Hematopoietic multipotent progenitor cell treated with erythropoietin and hydrocortisone succinate and interleukin-3 and kit ligand, for 6 days (in vitro differentiated cells): ENCODE data around the gene CAD.
"Not testable (repeated sequence)": the region's sequence is repeated elsewhere in the genome, so short reads cannot be mapped to it uniquely, and the experiment has no call there.

Source experiments
- DNase-seq: peaks from one replicate; pipeline ENCODE4 v3.0.0-alpha.2; 2015

Gene CAD

DNA sequence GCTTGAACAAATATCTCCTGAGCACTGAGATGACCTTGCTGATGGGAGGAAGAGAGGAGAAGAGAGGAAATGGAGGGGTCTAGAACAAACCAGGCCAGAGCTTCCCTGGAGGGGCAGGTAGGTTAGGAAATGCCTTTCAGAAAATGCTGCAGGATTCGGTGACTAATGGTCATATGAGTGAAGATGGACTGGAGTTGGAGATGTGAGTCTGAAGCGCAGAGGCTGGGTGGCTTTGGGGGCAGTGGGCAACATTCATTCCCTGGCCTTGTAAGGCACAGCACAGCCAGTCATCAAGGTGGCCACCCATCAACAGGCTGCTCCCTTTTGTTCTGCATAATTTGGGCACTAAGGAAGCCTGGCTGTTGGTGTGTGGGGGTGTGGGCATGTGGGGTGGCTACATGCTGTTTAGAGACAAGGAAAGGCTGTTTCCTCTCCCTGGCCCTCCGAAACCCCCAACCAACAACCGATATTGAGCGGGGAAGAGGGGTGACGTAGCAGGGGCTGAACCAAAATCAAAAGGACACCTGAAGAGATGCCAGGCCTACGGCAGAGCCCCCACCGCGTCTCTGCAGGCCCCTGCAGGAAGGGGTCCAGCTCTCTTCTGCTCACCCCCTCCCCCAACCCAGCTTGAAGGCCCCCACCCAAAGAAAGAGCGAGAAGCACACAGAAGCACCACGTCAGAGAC lies 44.2 kb downstream of the CAD start:
- DNase-seq = no peak

GRCh38 chr2:27261926-27262298 lies 44.7 kb downstream of the CAD start:
- no peak for DNase-seq

DNA sequence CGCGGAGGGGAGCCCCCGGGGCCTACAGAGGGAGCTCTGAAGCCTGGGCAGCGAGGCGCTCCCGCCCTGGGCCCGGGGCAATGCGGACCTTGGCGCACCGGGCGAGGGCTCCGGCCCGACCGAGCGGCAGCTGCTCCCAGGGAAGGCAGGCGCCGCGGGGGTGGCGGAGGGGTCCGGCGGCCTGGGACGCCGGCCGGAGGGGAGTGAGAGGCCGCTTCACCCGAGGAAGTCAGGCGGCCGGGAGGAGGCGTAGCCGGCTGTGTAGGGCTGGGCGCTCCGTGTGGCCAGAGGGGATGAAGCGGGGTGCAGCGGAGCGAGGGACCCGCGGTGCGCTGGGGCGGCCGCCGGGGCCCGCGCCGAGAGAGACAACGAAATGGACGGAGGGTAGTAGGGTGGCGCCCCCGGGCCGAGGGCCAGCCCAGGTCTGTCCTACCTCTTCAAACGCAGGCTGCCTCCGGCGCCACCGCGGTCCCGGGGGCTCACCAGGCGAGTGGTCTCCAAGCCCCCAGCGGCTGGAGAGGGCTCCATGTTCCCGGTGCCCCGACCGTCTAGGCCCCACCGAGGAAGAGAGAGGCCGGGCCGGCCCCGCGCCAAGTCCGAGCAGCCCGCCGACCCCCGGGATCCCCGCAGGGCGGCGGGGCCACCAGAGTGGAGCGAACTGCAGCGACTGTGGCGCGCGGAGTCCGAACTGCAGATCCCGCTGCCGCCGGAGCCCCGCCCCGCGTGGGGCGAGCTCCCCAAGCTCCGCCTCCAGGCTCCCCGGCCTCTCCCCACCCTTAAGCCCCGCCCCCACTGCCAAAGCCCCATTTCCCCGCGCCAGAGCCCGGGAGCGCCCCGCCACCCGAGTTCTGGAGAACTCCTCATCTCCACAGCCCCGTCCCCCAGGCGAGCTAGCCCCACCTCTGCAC lies 45.5 kb downstream of the CAD start, which contains the start of gene SLC30A3:
TSS of gene SLC30A3 (minus strand) at position 669 of the 908 bp plus-strand sequence. CDS start at position 528, 141 bp downstream.
- DNase-seq = peak; percentile 85

GRCh38 chr2:27263287-27264252 lies 46.4 kb downstream of the CAD start:
- peak; percentile 38 for DNase-seq

- DNase-seq = no peak
Observed at GRCh38 chr2:27264253-27264752, 47.1 kb downstream of the CAD start.

DNA sequence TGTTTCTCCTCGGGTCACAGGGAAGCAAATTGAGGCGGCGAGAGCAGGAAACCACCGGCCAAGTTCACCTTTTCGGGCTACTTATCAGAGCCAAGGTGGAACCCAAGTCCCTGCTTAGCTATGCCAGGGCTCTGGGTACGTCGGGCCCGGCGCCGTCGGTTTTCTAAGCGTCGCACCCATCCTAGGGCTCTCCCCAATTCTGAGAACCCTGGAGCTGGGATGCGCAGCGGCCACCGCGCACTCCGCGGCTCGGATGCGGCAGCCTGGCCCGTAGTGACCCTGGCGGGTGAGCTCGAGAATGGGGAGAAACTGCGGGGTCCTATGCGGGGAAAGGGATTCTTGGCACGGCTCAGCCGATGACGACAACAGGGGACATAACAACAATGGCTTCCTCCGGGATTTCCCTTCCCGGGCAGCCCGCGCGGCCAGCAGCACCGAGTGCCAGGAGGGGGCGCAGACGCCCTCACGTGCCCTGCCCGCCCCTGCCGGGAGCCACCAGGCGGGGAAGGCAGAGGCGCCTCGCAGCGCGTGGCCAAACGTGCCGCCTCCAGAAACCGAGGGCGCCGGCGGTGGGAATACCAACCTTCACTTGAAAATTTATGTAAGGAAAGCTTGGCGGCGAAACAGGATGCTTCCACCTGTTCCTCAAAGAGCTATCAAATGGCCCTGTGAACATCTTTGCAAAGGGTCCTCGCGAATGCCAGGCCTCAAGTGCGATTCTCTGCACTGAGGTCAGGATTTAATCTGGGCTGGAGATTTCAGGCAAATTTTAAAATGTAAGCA lies 47.8 kb downstream of the CAD start:
- DNase-seq = peak; percentile 76

- no peak for DNase-seq
Observed at GRCh38 chr2:27265536-27265870, 48.3 kb downstream of the CAD start.

GRCh38 chr2:27268296-27268695 lies 51.1 kb downstream of the CAD start:
- DNase-seq = not testable (repeated sequence)

DNA sequence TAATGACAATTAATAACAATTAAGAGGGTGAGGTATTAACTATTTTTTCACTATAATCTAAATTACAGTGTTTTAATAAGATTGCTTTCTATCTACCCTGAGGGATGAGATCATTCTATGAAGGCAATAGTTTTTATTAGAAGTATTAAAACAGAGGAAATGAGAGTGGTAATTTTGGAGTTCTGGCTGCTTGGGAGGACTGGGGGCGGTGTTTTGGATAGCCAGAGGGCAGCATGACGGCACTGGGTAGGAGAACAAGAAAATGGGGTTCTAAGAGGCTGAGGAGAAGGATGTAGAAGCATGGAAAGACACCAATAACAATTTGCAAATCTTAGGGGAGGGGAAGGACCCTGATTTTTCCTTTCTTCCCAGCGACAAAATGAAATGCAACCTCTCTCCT lies 53.0 kb downstream of the CAD start:
- DNase-seq = no peak

DNA sequence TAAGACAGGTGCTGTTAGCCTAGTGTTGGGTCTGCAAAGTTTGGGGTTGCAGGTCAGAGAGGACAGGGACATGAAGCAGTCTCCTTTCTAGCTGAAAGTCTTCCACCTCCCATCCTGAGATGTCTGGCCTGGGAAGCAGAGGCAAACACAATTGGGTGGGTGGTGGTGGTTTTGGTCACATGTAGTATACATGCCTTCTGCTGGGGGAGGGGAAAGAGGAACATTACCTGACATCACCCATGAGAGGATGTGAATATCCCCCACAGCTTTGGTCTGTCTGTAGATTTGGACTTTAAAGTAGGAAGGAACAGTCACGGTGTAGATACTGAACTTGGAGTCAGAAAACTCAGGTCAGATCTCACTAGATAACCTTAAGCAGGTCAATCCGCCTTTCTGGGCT lies 53.5 kb downstream of the CAD start:
- DNase-seq = no peak

GRCh38 chr2:27271631-27272340 lies 54.6 kb downstream of the CAD start:
- no peak for DNase-seq

- not testable (repeated sequence) for DNase-seq
Observed at GRCh38 chr2:27272537-27273522, 55.7 kb downstream of the CAD start.

GRCh38 chr2:27275211-27276150 lies 58.3 kb downstream of the CAD start, which contains the start of gene DNAJC5G:
TSS of gene DNAJC5G (plus strand) at chr2:27275433. CDS start at chr2:27276729, 1,296 bp downstream.
- DNase-seq = no peak

DNA sequence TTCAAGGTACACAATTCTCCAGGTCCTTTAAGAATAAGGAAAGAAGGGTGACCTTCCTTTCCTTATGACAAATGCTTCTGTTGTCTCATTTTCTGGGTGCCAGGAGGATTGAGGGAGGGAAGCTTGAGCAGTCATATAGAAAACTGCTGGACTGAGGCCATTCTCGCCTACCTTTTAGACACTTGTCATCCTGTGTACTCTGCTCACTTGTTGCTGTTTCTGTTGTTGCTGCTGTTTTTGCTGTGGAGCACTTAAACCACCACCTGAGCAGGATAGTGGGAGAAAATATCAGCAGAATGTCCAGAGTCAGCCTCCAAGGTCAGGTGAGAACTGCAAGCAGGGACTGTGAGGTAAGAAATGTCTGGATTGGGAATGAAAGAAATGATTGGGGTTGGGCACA lies 60.8 kb downstream of the CAD start:
- no peak for DNase-seq

DNA sequence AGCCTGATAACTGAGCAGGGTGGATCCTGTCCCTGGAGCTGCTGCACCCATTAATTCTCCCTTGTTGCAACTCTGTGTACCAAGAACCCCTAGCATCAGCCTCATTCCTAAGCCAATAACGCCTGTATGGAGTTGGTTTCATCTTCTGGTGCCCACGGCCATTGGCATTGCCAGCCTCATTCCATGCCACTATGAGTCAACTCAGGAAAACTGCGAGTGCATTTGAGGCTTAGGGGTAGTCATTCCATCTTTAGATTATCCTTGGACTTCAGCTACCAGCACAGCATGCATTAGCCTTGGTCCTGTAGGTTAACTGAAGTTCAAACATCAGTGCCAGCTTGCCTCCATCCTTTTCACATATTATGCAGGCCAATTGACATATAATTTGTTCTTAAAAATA lies 63.7 kb downstream of the CAD start:
- no peak for DNase-seq

DNA sequence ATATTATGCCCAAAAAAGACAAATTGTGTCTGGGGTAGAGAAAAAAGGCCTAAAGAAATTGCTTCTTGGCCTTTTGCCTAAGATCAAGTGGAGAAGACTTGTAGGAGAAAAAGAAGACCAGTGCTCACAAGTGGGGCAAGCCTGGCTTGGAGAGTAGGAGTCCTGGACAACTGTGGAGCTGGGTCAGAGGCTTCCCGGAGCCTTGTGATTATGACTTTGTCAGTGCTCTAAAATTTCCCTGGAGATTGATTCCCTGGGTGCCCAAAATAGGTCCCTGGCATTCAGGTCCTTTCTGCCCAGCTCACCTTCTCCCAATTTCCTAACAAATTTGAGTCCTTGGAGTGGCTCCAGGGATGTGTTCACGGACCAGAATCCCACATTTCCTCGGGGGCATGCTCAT lies 64.3 kb downstream of the CAD start:
- DNase-seq = no peak

GRCh38 chr2:27281855-27282559 lies 64.8 kb downstream of the CAD start, which contains the start of gene TRIM54:
TSS of gene TRIM54 (plus strand) at chr2:27282429. CDS start at chr2:27282732, 303 bp downstream.
- DNase-seq = no peak

GRCh38 chr2:27282892-27283291 lies 65.7 kb downstream of the CAD start:
- no peak for DNase-seq
